Measurements from ENCODE around the gene FOXN1. TPM values are rescaled to one million over a fixed set of nuclear protein-coding genes. Genes with fewer than 3 reads are reported as not detected.

The FOXN1 gene
- total and polyA plus RNA-seq, 4 donors: not detected

DNA sequence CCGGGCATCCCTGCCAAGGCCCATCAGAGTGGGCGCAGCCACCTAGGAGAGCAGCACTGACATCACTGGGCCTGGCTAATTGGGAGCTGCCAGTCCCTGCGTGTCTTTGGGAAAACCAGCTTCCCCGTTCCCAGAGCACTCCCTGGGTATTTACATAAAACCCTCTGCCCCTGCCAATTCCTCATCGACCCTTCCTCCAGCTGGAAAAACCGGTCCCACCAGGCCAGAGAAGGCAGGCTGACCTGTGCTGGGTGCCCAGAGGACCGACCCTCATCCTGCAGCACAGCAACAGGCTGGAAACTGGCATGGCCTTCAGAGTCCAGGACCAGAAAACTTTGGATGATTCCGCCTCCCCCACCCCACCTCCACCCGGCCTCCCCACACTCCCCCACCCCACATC, 8.2 kb upstream of the FOXN1 start:
- H3K9me3 ChIP-seq (ENCODE audit: control insufficient read depth in 4 of 4, low read length in 3 of 4): no peaks in the 10 kb centered on the region
- TF ChIP-seq YY1 (IDR thresholded peaks at IDR 0.05) (no peak), EGR1 (IDR thresholded peaks at IDR 0.05; ENCODE audit: low read depth in 2 of 2) (no peak), NR2F2 (IDR thresholded peaks at IDR 0.05) (no peak)
- no peaks in the 10 kb centered on the region for H3K36me3 ChIP-seq (ENCODE audit: control insufficient read depth in 4 of 4, insufficient read depth in 3 of 4, low read depth in 1 of 4, low read length in 3 of 4)
- H3K4me1 ChIP-seq (ENCODE audit: control insufficient read depth in 4 of 4, insufficient read depth in 4 of 4, low read length in 3 of 4): no peaks in the 10 kb centered on the region
- H3K9ac ChIP-seq (ENCODE audit: low read depth in 1 of 2, low read length in 2 of 2): no peak overlapping the region
- 49% methylated on average over 9 of the region's 9 CpGs for WGBS
- H3K27me3 ChIP-seq (ENCODE audit: control insufficient read depth in 4 of 4, insufficient read depth in 4 of 4, low read length in 3 of 4): no peaks in the 10 kb centered on the region
- H3K4me3 ChIP-seq (ENCODE audit: low read depth in 1 of 3, low read length in 3 of 3): no peak overlapping the region
- no peak for DNase-seq (ENCODE audit: low spot score)
- H3K27ac ChIP-seq (ENCODE audit: low read depth in 1 of 2, low read length in 2 of 2): no peak overlapping the region

- Histone ChIP-seq H3K27me3 (ENCODE audit: control insufficient read depth in 4 of 4, insufficient read depth in 4 of 4, low read length in 3 of 4) (no peaks in the 10 kb centered on the region), H3K4me3 (ENCODE audit: low read depth in 1 of 3, low read length in 3 of 3) (no peak overlapping the region), H3K9ac (ENCODE audit: low read depth in 1 of 2, low read length in 2 of 2) (no peak overlapping the region), H3K36me3 (ENCODE audit: control insufficient read depth in 4 of 4, insufficient read depth in 3 of 4, low read depth in 1 of 4, low read length in 3 of 4) (no peaks in the 10 kb centered on the region), H3K27ac (ENCODE audit: low read depth in 1 of 2, low read length in 2 of 2) (no peak overlapping the region), H3K4me1 (ENCODE audit: control insufficient read depth in 4 of 4, insufficient read depth in 4 of 4, low read length in 3 of 4) (no peaks in the 10 kb centered on the region), H3K9me3 (ENCODE audit: control insufficient read depth in 4 of 4, low read length in 3 of 4) (no peaks in the 10 kb centered on the region)
- no peak for DNase-seq (ENCODE audit: low spot score)
- 70% methylated on average over 12 of the region's 12 CpGs for WGBS
- TF ChIP-seq EGR1 (IDR thresholded peaks at IDR 0.05; ENCODE audit: low read depth in 2 of 2) (no peak), RAD21 (IDR thresholded peaks at IDR 0.05) (no peak), NR2F2 (IDR thresholded peaks at IDR 0.05) (no peak), HNF4G (IDR thresholded peaks at IDR 0.05) (no peak), HNF4A (conservative IDR thresholded peaks at IDR 0.05) (no peak), FOXA2 (IDR thresholded peaks at IDR 0.05) (no peak)
- TF ChIP-seq, protein P1, sequence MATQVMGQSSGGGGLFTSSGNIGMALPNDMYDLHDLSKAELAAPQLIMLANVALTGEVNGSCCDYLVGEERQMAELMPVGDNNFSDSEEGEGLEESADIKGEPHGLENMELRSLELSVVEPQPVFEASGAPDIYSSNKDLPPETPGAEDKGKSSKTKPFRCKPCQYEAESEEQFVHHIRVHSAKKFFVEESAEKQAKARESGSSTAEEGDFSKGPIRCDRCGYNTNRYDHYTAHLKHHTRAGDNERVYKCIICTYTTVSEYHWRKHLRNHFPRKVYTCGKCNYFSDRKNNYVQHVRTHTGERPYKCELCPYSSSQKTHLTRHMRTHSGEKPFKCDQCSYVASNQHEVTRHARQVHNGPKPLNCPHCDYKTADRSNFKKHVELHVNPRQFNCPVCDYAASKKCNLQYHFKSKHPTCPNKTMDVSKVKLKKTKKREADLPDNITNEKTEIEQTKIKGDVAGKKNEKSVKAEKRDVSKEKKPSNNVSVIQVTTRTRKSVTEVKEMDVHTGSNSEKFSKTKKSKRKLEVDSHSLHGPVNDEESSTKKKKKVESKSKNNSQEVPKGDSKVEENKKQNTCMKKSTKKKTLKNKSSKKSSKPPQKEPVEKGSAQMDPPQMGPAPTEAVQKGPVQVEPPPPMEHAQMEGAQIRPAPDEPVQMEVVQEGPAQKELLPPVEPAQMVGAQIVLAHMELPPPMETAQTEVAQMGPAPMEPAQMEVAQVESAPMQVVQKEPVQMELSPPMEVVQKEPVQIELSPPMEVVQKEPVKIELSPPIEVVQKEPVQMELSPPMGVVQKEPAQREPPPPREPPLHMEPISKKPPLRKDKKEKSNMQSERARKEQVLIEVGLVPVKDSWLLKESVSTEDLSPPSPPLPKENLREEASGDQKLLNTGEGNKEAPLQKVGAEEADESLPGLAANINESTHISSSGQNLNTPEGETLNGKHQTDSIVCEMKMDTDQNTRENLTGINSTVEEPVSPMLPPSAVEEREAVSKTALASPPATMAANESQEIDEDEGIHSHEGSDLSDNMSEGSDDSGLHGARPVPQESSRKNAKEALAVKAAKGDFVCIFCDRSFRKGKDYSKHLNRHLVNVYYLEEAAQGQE (IDR thresholded peaks at IDR 0.05): no peak
These were observed 7.3 kb upstream of the FOXN1 start for GRCh38 chr17:28498652-28499363.

- WGBS: 89% methylated on average over 9 of the region's 9 CpGs
- no peaks in the 10 kb centered on the region for H3K36me3 ChIP-seq (ENCODE audit: control insufficient read depth in 4 of 4, insufficient read depth in 3 of 4, low read depth in 1 of 4, low read length in 3 of 4)
- H3K4me1 ChIP-seq (ENCODE audit: control insufficient read depth in 4 of 4, insufficient read depth in 4 of 4, low read length in 3 of 4): no peaks in the 10 kb centered on the region
- no peak overlapping the region for H3K27ac ChIP-seq (ENCODE audit: low read depth in 1 of 2, low read length in 2 of 2)
- H3K9me3 ChIP-seq (ENCODE audit: control insufficient read depth in 4 of 4, low read length in 3 of 4): no peaks in the 10 kb centered on the region
- no peak overlapping the region for H3K4me3 ChIP-seq (ENCODE audit: low read depth in 1 of 3, low read length in 3 of 3)
- H3K27me3 ChIP-seq (ENCODE audit: control insufficient read depth in 4 of 4, insufficient read depth in 4 of 4, low read length in 3 of 4): no peaks in the 10 kb centered on the region
- H3K9ac ChIP-seq (ENCODE audit: low read depth in 1 of 2, low read length in 2 of 2): no peak overlapping the region
- no peak for DNase-seq (ENCODE audit: low spot score)
- TF ChIP-seq RXRA (IDR thresholded peaks at IDR 0.05) (no peak), SP1 (IDR thresholded peaks at IDR 0.05) (no peak), FOXA2 (IDR thresholded peaks at IDR 0.05) (no peak), CTCF (IDR thresholded peaks at IDR 0.05; ENCODE audit: low read depth, low read length, missing input control) (no peak), TAF1 (conservative IDR thresholded peaks at IDR 0.05) (no peak), FOXA1 (IDR thresholded peaks at IDR 0.05) (no peak), NR2F2 (IDR thresholded peaks at IDR 0.05) (no peak), GABPA (IDR thresholded peaks at IDR 0.05 in 1 of 2, conservative IDR thresholded peaks at IDR 0.05 in 1 of 2) (no peak), HNF4A (conservative IDR thresholded peaks at IDR 0.05) (no peak), MAX (IDR thresholded peaks at IDR 0.05) (no peak), YY1 (IDR thresholded peaks at IDR 0.05) (no peak), ATF3 (IDR thresholded peaks at IDR 0.05) (no peak)
- TF ChIP-seq, protein P1 (IDR thresholded peaks at IDR 0.05): no peak
These were observed 6.8 kb upstream of the FOXN1 start for GRCh38 chr17:28499364-28499664.
